Measurements from ENCODE around the gene KLHL35.

DNA sequence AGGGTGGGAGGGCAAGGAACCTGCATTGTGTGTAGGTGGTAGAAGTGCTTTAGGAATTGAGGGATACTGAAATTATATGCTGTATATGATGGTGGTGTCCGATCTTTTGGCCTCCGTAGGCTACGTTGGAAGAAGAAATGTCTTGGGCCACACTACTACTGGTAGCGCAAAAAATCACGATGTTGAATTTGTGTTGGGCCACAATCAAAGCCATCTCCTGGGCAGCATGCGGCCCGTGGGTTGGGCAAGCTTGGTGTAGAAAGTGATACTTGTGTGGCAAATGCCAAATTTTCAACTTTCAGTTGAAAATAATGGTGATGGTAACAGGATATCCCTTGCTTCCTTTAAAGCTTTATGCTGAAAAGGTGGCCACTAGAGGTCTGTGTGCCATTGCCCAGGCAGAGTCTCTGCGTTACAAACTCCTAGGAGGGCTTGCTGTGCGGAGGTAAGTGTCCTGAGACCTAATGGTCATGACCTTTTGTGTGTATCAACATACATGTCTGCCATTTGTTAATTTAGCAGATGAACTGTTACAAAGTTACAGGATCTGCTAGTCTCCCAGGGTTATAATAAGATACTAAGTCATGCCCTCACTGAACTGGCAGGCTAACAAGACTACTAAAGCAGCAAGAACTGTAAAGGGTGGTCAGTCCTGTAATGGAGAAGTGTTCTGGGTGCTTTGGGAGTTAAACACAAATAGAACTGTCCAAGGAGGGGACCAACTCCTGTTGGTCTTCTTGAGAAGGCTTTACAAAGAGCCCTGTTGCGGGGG is 30.8 kb downstream of the KLHL35 start:
- TF ChIP-seq YY1 (IDR thresholded peaks at IDR 0.05; ENCODE audit: insufficient read depth, insufficient read length) = no peak
- TF ChIP-seq ZNF274 (IDR thresholded peaks at IDR 0.05; ENCODE audit: low read depth, low read length) = no peak

Data from NT2/D1 (cell line).